Effector CD4-positive, alpha-beta T cell (primary cell): ENCODE data around the gene ZNF22.

Experiments used
- DNase-seq: peaks from one replicate; pipeline ENCODE4 v3.0.0-alpha.2; 2020

Gene ZNF22

GRCh38 chr10:44977287-44978212 is 23.2 kb upstream of the ZNF22 start:
- DNase-seq = no peak

GRCh38 chr10:44978213-44978569 is 22.5 kb upstream of the ZNF22 start:
- DNase-seq = no peak

DNA sequence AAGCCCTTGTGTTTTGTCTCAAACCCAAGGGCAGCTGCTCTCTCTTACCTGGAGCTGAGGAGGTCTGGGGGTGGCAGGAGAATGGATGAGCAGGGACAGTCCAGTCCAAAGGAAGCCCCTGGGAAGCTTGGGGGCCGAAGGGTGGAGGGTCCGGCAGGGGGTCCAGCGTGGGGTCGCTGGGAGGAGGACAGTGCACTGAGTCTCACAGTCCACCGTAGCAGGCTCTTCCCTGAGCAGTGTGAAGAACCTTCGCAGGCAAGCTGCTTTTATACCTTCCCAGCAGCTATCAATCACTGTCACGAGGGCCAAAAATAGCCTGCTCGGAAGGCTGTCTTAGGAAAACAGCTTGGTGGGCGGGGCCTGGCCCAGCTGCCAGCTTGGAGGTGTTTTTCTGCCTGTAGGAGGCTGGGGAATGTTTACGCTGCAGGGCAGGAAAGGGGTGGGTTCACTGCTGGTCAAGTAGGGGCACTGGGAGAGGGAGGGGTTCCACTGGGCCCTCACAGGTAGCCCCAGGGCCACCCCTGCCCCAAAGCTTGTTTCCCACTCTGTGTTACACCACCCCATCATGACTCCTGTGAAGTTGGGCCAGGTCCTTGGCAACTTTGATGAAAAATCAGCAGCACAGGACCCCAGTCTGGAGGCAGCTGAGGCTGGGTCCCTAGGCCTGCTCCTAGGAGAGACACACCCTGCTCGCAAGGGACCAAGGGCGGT is 22.0 kb upstream of the ZNF22 start, which contains the start of gene DEPP1:
Gene DEPP1 (minus strand): TSS at position 240 of the 711 bp plus-strand sequence. CDS start 779 bp downstream, outside the sequence.
- DNase-seq = no peak

GRCh38 chr10:44979281-44980191 is 21.2 kb upstream of the ZNF22 start:
- no peak for DNase-seq

- DNase-seq = no peak
Observed at GRCh38 chr10:44980309-44981171, 20.2 kb upstream of the ZNF22 start.

GRCh38 chr10:44981172-44982113 is 19.3 kb upstream of the ZNF22 start:
- DNase-seq = no peak

DNA sequence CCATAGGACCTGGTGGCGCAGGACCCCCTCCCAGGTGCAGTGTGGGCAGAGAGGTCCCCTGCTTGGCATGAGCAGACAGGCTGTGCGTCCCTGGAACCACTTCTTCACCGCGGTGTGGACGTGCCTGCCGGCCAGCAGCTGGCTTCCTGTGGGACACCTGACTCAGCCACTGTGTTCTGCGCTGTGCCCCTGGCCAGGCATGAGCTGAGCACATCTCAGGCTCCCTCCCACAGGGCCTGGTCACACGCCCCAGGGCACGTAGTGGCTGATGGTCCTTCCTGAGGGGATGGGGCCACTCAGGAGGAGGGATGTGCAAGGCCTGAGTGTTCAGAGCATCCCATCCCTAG is 18.6 kb upstream of the ZNF22 start:
- no peak for DNase-seq

- DNase-seq = no peak
Observed at GRCh38 chr10:44982496-44982895, 18.2 kb upstream of the ZNF22 start.

GRCh38 chr10:44983066-44983894 is 17.4 kb upstream of the ZNF22 start:
- no peak for DNase-seq

DNA sequence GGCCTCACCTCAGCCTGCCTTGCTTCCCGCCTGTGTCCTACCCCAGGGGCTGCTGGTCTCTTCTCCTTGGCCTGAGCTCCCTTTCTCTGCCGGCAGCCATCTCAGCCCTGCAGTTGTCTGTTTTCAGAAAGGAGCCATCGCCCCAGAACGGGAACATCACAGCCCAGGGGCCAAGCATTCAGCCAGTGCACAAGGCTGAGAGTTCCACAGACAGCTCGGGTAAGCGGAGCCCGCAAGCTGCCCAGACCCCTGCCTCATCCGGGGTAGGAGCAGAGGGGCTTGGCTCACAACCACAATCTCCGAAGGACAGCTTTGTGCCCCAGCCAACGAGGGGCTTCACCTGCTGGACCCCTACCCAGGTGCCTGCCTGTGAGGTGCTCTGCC is 16.8 kb upstream of the ZNF22 start:
- no peak for DNase-seq

GRCh38 chr10:44984671-44985101 is 16.0 kb upstream of the ZNF22 start:
- no peak for DNase-seq

DNA sequence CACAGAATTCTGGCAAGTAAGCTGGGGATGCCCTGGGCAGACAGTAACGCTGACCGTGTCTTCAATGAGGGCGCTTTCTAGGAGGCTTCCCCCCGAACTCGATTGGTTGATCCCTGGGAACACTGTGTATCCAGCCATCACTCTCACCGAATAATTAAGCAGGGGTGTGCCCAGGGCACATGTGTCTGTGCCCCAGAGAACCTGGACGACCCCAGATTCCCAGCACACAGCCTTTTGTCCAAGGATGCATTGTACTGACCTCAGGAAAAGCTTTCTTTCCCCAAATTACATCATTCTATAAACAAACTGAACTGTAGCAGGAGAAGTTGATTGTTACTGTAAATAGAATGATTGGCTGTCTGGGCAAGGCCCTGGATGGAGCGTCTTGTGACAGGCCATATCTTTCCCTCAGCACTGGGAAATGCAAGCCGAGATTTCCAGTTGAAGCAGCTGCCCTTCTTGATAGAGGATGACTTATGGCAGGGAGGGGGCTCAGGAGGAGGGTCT is 15.5 kb upstream of the ZNF22 start:
- DNase-seq = no peak

DNA sequence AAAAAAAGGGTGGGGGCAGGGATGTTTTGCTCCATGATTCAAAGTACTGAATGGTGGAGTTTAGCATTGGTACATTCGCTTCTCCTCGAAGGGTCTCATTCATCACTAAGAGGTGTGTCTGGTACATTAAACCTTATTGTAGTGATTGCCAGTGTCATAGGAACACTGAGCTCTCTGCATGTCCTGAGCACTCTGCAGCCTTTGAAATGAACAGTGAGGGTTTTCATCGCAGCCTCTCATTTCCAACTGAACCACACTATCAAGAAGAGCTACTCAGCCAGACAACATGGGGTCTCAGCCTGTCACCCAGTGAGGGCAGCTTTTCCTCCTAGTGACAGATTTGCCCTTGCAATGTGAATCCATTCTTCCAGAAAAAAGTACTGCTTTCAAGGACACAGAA is 14.5 kb upstream of the ZNF22 start:
- no peak for DNase-seq

DNA sequence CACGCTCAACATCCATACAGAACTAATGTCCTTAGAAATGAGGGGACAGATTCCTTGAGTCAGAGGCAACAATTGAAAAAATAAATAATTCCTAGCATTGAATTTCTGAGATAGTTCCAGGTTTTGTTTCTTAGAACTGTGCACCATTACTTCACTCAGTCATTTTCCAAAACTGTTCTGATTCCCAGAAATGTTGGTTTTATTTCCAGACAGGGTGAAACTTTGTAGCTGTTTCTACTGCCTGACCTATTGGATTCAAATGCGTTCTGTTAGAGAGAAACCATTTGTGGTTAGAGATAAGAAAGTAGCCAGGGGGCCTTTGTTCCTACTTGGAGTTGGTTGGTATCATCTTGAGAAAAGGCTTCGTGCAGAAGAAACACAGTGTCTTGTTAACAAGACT is 14.1 kb upstream of the ZNF22 start:
- no peak for DNase-seq

GRCh38 chr10:44988957-44989585 is 11.7 kb upstream of the ZNF22 start:
- DNase-seq = no peak

GRCh38 chr10:44989597-44990301 is 11.0 kb upstream of the ZNF22 start:
- no peak for DNase-seq

DNA sequence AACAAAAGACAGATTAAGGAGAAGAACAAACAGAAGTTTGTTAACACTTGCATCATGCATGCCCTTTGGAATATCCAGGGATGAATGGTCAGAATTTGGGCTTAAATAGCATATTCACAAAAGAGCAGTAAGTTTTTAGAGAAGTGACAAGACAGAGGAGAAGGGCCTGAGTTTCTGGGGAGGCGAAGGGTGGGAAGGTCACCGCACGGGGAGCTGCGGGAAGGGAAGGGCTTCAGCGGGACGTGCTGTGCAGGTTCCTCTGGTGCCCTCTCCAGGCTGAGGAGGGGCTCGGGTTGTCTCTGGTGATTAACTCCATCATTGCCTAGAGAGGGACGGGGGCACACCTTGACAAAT is 10.4 kb upstream of the ZNF22 start:
- no peak for DNase-seq

DNA sequence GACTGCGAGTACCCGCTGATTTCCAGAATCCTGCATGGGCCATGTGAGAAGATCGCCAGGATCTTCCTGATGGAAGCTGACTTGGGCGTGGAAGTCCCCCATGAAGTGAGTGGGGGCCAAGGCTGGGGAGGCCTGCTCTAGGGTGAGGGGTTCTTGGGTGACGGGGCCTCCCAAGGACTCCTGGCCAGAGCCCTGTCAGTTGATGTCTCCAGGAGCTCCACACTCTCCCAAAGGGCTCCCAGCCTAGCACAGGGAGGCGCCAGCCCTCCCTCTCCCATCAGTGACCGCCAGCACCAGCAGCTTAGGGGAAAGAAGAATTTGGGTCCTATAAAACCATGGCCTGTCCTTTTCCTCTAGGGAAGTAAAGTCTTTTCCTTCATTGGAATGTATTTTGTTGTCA is 9.8 kb upstream of the ZNF22 start:
- no peak for DNase-seq

GRCh38 chr10:44991571-44991970 is 9.2 kb upstream of the ZNF22 start:
- DNase-seq = no peak
